ENCODE results near the gene RMP24.
A peak's percentile ranks its signal among the peaks of the same experiment; 100 is the strongest.

The RMP24 gene

DNA sequence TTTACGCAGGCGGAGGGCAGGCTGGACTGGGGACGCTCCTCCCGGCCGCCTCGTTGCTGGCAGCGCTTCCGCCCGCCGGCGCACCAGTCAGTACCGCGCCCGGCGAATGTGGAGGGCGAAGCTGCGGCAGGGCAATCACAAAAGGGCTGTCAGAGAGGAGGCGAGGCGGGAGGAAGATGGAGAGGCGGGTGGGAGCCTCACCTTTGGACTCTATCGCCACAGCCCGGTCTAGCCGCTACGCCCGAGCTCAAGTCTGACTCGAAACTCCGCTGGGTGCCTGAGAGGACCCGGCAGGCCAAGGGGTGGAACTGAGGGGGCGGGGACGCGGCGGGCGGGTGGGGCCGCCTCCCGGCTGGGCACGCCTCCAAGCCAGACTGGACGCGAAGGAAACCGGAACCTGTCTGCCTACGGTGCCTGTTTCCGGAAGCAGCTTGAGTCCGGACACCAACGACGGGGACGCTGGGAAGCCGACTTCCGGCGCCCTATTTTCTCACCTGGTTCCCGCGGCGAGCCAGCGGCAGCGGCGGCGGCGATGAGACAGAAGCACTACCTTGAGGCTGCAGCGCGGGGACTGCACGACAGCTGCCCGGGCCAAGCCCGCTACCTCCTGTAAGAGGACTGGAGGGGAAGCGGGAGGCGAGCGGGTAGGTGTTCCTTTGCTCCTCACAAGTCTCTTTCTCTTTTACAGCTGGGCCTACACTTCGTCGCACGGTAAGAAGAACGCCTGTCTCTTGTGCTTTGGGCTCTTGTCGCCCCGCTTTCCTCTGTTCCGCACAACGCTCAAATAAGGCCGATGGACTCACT is at the start of gene RMP24:
Gene RMP24 (plus strand): TSS at position 483 of the 804 bp plus-strand sequence.
- Histone ChIP-seq H2BK120ac (ENCODE audit: low read depth, low read length) (no peak within 1 kb of the TSS), H4K5ac (ENCODE audit: low read length) (peak within 1 kb of the TSS; percentile 87), H3K4me3 (ENCODE audit: low read length) (peak within 1 kb of the TSS; percentile 100), H3K56ac (ENCODE audit: low read length) (peak within 1 kb of the TSS; percentile 99), H3K36me3 (ENCODE audit: control insufficient read depth, insufficient read depth, low read length) (peaks cover 2% of the 10 kb centered on the region), H3K4me2 (ENCODE audit: low read length) (peak within 1 kb of the TSS; percentile 95), H3K79me1 (ENCODE audit: low read length) (peaks cover 7% of the 10 kb centered on the region), H3K9ac (ENCODE audit: low read length) (peak within 1 kb of the TSS; percentile 98), H2BK15ac (replicated peaks; ENCODE audit: low read depth) (no peak within 1 kb of the TSS), H3K4me1 (ENCODE audit: control insufficient read depth, low read depth, low read length) (peaks cover 2% of the 10 kb centered on the region), H3K79me2 (ENCODE audit: control insufficient read depth, insufficient read depth, low read length) (peaks cover 14% of the 10 kb centered on the region), H3K18ac (ENCODE audit: low read length) (peak within 1 kb of the TSS; percentile 54), H4K8ac (ENCODE audit: low read depth, low read length) (peak within 1 kb of the TSS; percentile 82), H2AK5ac (ENCODE audit: low read length) (peak within 1 kb of the TSS; percentile 18), H3K4ac (ENCODE audit: low read depth, low read length) (no peak within 1 kb of the TSS), H3K23ac (ENCODE audit: low read length) (peak within 1 kb of the TSS; percentile 45), H3K27me3 (ENCODE audit: insufficient read depth, low read length, poor library complexity) (no peaks in the 10 kb centered on the region), H2BK5ac (ENCODE audit: low read length) (peak within 1 kb of the TSS; percentile 82), H3K27ac (ENCODE audit: low read depth, low read length) (peak within 1 kb of the TSS; percentile 90)
- WGBS (ENCODE audit: extremely low coverage, insufficient coverage, low lambda C conversion rate), result no CpG with 5 or more reads among the region's 73 CpGs
- DNase-seq, result peak; percentile 98

DNA sequence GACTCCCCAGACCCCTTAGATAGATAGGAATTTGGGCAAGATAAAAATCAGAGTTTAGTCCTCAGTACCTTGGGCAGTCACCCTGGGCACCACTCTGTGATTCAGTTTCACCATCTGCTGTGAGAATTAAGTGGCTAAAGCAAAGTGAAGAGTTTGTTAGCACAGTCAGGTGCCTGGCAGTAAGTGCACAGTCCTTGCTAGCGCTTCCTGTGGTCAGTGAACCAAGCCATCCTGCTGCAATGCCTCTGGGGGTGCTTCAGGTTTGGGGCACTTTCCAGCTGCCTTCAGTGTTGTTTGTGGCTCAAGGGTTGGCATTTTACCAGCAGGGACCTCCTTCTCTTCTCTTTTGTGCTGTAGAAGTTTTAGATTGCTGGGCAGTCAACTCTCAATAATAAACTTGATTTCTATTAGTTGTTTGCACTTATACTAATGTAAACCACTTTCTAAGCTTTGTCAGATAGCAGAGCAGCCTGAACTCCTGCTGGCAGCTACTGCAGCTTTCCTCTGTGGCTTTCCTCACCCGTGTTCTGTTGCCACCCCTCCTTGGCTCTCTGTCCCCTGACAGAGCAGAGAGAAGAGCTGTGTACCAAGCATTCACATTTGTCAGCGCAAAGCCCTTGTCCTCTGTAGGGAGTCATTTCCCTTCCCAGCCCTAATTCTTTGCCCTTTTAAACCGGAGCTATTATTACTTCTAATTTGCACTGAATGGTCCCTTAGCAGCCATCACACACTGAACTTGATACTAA is 48.4 kb upstream of the RMP24 start:
- no peak overlapping the region for H2BK15ac ChIP-seq (replicated peaks; ENCODE audit: low read depth)
- no peak overlapping the region for H3K9ac ChIP-seq (ENCODE audit: low read length)
- no peak overlapping the region for H2BK5ac ChIP-seq (ENCODE audit: low read length)
- no peaks in the 10 kb centered on the region for H3K27me3 ChIP-seq (ENCODE audit: insufficient read depth, low read length, poor library complexity)
- H3K18ac ChIP-seq (ENCODE audit: low read length), result no peak overlapping the region
- H3K4me2 ChIP-seq (ENCODE audit: low read length), result no peak overlapping the region
- no peaks in the 10 kb centered on the region for H3K79me1 ChIP-seq (ENCODE audit: low read length)
- H3K4ac ChIP-seq (ENCODE audit: low read depth, low read length), result no peak overlapping the region
- no peak overlapping the region for H4K8ac ChIP-seq (ENCODE audit: low read depth, low read length)
- H3K27ac ChIP-seq (ENCODE audit: low read depth, low read length), result no peak overlapping the region
- H3K23ac ChIP-seq (ENCODE audit: low read length), result no peak overlapping the region
- H2BK120ac ChIP-seq (ENCODE audit: low read depth, low read length), result no peak overlapping the region
- no peak overlapping the region for H4K5ac ChIP-seq (ENCODE audit: low read length)
- no CpG with 5 or more reads among the region's 4 CpGs for WGBS (ENCODE audit: extremely low coverage, insufficient coverage, low lambda C conversion rate)
- H3K4me3 ChIP-seq (ENCODE audit: low read length), result no peak overlapping the region
- no peak for DNase-seq
- no peak overlapping the region for H2AK5ac ChIP-seq (ENCODE audit: low read length)
- H3K56ac ChIP-seq (ENCODE audit: low read length), result no peak overlapping the region
- H3K79me2 ChIP-seq (ENCODE audit: control insufficient read depth, insufficient read depth, low read length), result no peaks in the 10 kb centered on the region
- peaks cover 3% of the 10 kb centered on the region for H3K4me1 ChIP-seq (ENCODE audit: control insufficient read depth, low read depth, low read length)
- no peaks in the 10 kb centered on the region for H3K36me3 ChIP-seq (ENCODE audit: control insufficient read depth, insufficient read depth, low read length)

DNA sequence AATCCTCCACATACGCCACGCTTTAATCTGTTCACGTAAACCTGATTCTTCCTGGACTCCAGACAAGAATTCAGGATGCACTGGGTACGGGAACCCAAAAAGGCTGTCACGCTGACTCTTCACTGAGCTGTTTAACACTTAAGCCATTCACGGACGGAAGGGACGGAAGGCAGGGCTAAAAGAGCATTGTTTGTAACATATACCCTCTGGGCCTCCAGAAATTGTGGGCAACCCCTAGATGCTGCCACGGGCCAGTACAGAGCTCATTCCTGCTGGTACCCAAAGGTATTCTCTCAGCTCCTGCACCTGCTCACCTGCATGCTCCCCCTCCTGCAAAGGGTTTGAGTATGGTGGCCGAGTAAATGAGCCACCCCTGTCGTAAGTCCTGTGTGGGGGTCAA is 45.6 kb upstream of the RMP24 start:
- Histone ChIP-seq H3K56ac (ENCODE audit: low read length) (no peak overlapping the region), H3K79me2 (ENCODE audit: control insufficient read depth, insufficient read depth, low read length) (no peaks in the 10 kb centered on the region), H2BK5ac (ENCODE audit: low read length) (no peak overlapping the region), H4K8ac (ENCODE audit: low read depth, low read length) (no peak overlapping the region), H3K23ac (ENCODE audit: low read length) (no peak overlapping the region), H2BK120ac (ENCODE audit: low read depth, low read length) (no peak overlapping the region), H3K27me3 (ENCODE audit: insufficient read depth, low read length, poor library complexity) (no peaks in the 10 kb centered on the region), H3K4me2 (ENCODE audit: low read length) (no peak overlapping the region), H4K5ac (ENCODE audit: low read length) (no peak overlapping the region), H2AK5ac (ENCODE audit: low read length) (no peak overlapping the region), H3K4me1 (ENCODE audit: control insufficient read depth, low read depth, low read length) (peaks cover 3% of the 10 kb centered on the region), H3K27ac (ENCODE audit: low read depth, low read length) (no peak overlapping the region), H3K4me3 (ENCODE audit: low read length) (no peak overlapping the region), H3K9ac (ENCODE audit: low read length) (no peak overlapping the region), H3K4ac (ENCODE audit: low read depth, low read length) (no peak overlapping the region), H3K36me3 (ENCODE audit: control insufficient read depth, insufficient read depth, low read length) (no peaks in the 10 kb centered on the region), H3K79me1 (ENCODE audit: low read length) (no peaks in the 10 kb centered on the region), H3K18ac (ENCODE audit: low read length) (no peak overlapping the region), H2BK15ac (replicated peaks; ENCODE audit: low read depth) (no peak overlapping the region)
- DNase-seq, result no peak
- no CpG with 5 or more reads among the region's 11 CpGs for WGBS (ENCODE audit: extremely low coverage, insufficient coverage, low lambda C conversion rate)

DNA sequence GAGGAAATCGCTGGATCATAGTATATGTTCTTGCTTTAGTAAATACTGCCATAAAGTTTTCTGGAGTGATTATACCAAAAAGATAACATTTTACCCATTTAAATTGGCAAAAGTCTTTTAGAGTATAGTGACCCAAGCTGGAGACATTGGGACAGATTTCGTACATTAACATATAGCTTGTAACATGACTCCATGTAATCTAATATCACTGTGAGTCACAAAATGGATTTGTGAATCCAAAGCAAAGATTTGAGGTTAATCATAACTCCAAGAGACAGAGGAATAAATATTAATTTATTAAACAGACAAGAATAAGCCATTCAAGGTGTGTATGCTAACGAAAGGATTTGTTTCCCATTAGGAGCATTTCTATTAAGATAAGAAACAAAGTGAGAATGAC is 45.0 kb upstream of the RMP24 start:
- no peak overlapping the region for H3K4me2 ChIP-seq (ENCODE audit: low read length)
- no peak for DNase-seq
- no CpG with 5 or more reads among the region's 3 CpGs for WGBS (ENCODE audit: extremely low coverage, insufficient coverage, low lambda C conversion rate)
- H3K4ac ChIP-seq (ENCODE audit: low read depth, low read length), result no peak overlapping the region
- no peak overlapping the region for H3K56ac ChIP-seq (ENCODE audit: low read length)
- H3K18ac ChIP-seq (ENCODE audit: low read length), result no peak overlapping the region
- no peak overlapping the region for H3K4me3 ChIP-seq (ENCODE audit: low read length)
- H4K8ac ChIP-seq (ENCODE audit: low read depth, low read length), result no peak overlapping the region
- no peak overlapping the region for H2BK5ac ChIP-seq (ENCODE audit: low read length)
- H3K36me3 ChIP-seq (ENCODE audit: control insufficient read depth, insufficient read depth, low read length), result no peaks in the 10 kb centered on the region
- no peak overlapping the region for H2BK15ac ChIP-seq (replicated peaks; ENCODE audit: low read depth)
- no peak overlapping the region for H4K5ac ChIP-seq (ENCODE audit: low read length)
- no peaks in the 10 kb centered on the region for H3K79me1 ChIP-seq (ENCODE audit: low read length)
- H2AK5ac ChIP-seq (ENCODE audit: low read length), result no peak overlapping the region
- no peak overlapping the region for H3K9ac ChIP-seq (ENCODE audit: low read length)
- H3K4me1 ChIP-seq (ENCODE audit: control insufficient read depth, low read depth, low read length), result peaks cover 3% of the 10 kb centered on the region
- no peak overlapping the region for H3K27ac ChIP-seq (ENCODE audit: low read depth, low read length)
- no peak overlapping the region for H2BK120ac ChIP-seq (ENCODE audit: low read depth, low read length)
- H3K23ac ChIP-seq (ENCODE audit: low read length), result no peak overlapping the region
- no peaks in the 10 kb centered on the region for H3K27me3 ChIP-seq (ENCODE audit: insufficient read depth, low read length, poor library complexity)
- no peaks in the 10 kb centered on the region for H3K79me2 ChIP-seq (ENCODE audit: control insufficient read depth, insufficient read depth, low read length)

DNA sequence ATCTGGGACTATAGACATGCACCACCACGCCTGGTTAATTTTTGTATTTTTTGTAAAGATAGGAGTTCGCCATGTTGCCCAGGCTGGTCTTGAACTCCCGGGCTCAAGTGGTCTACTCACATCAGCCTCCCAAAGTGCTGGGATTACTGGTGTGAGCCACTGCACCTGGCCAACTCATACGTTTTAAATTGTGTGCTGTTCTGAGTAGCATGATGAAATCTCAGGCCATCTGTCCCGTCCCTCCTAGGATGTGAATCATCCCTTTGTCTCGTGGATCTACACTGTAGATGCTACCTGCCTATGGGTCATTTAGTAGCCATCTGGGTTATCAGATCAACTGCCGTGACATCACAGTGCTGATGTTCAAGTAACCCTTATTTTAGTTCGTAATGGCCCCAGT is 38.5 kb upstream of the RMP24 start:
- Histone ChIP-seq H2BK15ac (replicated peaks; ENCODE audit: low read depth) (no peak overlapping the region), H2BK120ac (ENCODE audit: low read depth, low read length) (no peak overlapping the region)

More for the DNA sequence above, 38.5 kb upstream of the RMP24 start:
- Histone ChIP-seq H4K5ac (ENCODE audit: low read length) (no peak overlapping the region), H3K79me1 (ENCODE audit: low read length) (no peaks in the 10 kb centered on the region), H2BK5ac (ENCODE audit: low read length) (no peak overlapping the region), H3K27me3 (ENCODE audit: insufficient read depth, low read length, poor library complexity) (no peaks in the 10 kb centered on the region), H3K79me2 (ENCODE audit: control insufficient read depth, insufficient read depth, low read length) (no peaks in the 10 kb centered on the region), H3K4me2 (ENCODE audit: low read length) (no peak overlapping the region), H3K27ac (ENCODE audit: low read depth, low read length) (no peak overlapping the region), H3K36me3 (ENCODE audit: control insufficient read depth, insufficient read depth, low read length) (no peaks in the 10 kb centered on the region), H3K4me1 (ENCODE audit: control insufficient read depth, low read depth, low read length) (no peaks in the 10 kb centered on the region), H3K18ac (ENCODE audit: low read length) (no peak overlapping the region), H3K56ac (ENCODE audit: low read length) (no peak overlapping the region), H3K23ac (ENCODE audit: low read length) (no peak overlapping the region), H3K4me3 (ENCODE audit: low read length) (no peak overlapping the region), H4K8ac (ENCODE audit: low read depth, low read length) (no peak overlapping the region), H3K9ac (ENCODE audit: low read length) (no peak overlapping the region), H3K4ac (ENCODE audit: low read depth, low read length) (peak overlapping the region; percentile 24), H2AK5ac (ENCODE audit: low read length) (no peak overlapping the region)
- DNase-seq, result peak; percentile 91
- WGBS (ENCODE audit: extremely low coverage, insufficient coverage, low lambda C conversion rate), result no CpG with 5 or more reads among the region's 8 CpGs
